Activated CD8-positive, alpha-beta memory T cell treated with anti-CD3 and anti-CD28 coated beads for 4 hours (primary cell): ENCODE results near the gene INO80B.
"Not testable (repeated sequence)": the region's sequence is repeated elsewhere in the genome, so short reads cannot be mapped to it uniquely, and the experiment has no call there.

Experiments used
- DNase-seq, 2 donors: peaks; one replicate each; pipeline ENCODE4 v3.0.0-alpha.2; 2020; ENCODE audit warnings: low read depth in 2 of 2

Gene INO80B

DNA sequence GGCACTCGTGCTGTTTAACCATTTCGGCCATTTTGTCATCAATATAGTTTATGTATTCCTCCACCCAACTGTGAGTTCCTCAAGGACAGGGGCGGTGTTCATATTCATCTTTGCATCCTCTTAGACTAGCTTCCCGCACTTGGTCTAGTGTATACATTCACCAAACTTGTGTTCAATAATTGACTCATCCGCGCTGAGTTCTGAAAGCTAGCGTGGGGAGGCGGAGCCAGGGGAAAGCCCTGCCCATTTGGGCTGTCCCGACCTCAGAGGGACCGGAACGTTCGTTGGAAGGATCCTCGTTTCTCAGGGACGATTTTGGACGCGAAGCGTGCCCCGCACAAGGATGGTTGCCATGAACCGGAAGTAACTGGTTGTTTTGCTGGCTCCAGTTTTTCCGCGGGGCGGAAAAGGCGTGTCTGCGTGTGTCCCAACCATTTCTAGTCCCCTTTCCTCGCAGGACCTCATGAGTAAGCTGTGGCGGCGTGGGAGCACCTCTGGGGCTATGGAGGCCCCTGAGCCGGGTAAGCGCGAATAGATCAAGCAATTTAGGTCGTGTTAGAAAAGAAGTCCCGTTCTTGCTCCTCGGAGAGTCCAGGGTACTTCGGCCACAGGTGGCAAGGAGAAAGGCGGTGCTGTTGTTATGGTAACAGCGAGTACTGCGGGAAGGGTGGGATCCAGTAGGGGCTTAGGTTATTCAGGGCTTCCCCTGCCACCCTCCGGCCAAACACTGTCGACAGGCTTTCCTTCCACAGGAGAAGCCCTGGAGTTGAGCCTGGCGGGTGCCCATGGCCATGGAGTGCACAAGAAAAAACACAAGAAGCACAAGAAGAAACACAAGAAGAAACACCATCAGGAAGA lies at the start of gene INO80B:
TSS of gene INO80B (plus strand) at position 434 of the 858 bp plus-strand sequence. CDS start at position 464, 30 bp downstream.
- DNase-seq: peak; percentile 96

DNA sequence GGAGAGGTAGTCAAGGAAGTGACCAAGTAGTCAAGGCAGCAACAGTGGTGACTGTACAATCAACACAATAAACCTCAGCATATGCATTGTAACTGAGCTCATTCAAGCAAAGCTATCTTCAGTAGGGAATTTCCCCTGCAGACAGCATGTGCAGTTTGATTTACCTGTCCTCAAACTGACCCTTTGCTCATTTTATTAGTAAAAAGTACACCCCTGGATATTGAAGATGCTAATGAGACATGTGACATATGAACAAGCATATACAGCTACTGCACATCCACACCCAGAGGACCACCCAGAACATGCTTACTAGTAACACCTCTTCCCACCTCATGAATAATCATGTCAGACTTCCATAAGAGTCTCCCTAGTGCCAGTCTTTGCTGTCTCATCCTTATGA lies 48.9 kb upstream of the INO80B start:
- DNase-seq: no peak

DNA sequence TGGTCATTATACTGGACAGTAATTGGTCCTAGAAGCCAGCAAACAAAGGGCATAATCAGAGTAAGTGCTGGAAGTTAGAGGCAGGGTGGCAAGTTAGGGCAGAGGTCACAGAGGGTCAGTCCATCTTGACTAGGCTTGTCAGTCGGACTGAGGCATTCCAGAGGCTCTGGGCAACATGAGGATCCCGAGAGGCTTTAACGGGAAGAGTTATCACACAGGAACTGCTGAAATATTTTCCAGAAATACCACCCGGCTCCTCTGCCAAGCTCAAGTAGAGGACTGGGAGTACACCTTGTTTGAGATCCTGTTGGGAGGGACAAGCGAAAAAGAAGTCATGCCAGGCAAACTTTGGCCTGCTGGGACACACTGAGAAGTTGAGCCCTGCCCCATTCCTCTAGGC lies 47.2 kb upstream of the INO80B start:
- DNase-seq: no peak

DNA sequence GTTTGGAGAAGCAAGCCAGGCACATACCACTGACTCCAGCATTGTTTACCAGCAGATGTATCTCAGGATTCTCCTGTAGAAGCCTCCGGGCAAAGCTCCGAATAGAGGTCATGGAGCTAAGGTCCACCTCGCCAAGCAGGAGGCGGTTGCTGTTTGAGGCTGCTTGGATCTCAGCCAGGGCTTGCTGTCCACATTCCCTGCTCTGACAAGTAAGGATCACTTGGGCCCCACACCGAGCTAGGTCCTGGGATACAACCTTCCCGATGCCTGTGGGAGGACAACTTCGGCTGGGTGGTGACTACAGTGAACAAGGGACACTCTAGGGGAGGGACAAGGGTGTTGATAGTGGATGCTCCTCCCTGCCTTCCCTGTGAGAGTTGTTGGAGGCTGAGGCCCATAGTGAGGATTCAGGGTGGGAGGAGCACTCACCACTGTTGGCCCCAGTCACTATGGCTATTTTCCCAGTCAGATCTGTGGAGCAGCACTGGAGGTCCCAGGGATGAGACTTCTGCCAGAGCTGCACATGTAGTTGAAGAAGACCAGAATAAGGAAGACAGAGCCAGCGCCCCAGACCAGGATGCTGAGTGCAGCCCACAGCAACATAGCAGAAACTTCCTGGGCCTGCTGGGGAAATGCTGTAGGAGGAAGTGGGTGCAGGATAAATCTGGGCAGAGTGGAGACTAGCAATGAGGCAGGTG lies 41.7 kb upstream of the INO80B start:
- DNase-seq: no peak

DNA sequence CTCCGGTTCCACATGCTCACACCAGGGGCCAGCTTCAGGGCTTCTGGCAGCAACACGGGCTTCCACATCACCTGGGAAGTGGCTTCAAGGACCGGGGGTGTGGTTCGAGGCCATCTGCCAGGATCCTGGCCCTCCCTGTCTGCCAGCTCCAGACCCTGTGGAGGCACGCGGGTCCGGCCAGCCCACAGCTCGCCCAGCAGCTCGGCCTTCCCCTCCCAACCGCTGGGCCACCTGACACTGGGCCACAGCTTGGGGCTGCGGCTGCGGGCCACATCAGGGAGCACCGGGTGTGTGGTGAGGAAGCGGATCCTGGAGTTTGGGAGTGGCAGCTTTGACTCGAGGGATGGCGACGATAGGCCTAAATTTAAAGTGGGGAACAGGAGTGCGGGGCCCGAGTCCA lies 40.4 kb upstream of the INO80B start:
- DNase-seq: no peak

DNA sequence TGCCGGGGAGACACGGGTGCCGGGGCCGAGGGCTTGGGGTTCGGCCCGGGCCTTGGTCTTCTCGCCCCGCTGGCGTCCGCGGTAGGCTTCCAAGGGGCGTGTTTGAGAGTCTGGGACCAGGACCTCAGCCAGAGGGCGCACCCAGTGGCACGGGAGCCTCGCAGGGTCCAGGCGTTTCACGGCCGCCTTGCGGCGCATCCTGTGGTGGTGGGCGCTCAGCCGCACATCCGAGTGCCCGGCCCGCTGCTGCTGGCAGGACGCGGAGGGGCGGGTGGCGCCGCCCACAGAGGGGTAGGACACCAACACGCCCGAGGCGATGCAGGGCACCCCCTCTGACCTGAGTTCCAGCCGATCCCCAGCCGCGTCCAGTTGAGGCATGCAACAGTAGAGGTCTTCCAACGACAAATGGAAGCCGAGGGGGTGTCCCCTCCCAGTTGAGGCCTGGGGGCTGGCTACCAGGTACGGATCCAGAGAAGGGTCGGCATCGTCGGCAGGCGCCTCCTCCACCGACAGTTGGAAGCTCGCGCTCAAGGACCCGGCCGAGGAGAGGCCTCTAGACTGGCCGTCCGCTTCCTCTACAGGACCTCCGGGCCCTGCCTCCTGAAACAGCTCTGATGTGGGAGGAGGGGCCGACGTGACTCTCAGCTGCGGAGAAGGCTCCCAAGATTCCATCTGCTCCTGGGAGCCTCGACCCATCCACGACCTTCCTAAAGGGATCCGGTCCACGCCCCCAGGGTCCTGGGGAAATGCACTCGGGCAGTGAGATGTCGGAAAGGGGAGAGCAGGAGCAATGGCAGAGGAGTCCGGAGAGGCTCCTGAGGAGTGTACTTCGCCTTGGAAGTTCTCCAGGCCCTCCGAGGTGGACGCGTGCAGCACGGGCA lies 39.8 kb upstream of the INO80B start:
- DNase-seq: no peak

DNA sequence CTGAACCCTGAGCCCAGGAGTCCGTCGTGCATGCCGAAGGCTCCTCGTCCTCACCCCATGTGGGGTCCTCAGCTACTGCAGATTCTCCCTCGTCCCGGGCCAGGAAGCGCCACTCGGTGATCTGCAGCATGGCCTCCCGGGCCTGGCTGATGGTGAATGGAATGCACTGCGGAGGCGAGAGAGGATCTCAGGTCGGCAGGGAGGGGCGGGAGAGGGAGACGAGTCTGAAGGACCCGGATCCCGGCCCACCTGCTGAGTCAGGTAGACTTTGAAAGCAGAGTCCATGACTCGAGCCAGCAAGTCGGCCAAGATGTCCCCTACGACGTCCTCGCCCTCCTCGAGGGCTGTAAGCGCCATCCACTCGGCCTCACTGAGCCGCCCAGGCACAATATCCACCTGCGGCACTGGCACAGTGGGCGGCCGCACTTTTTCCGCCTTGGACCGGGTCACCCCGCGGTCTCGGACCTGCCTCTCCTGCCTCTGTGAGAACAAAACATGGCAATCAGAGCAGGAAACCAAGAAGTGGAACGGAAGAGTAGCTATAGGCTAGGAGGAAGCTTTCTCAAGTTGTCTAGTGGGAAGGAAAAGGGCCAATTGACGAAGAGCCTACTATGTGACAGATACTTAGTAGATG lies 39.0 kb upstream of the INO80B start:
- no peak for DNase-seq

DNA sequence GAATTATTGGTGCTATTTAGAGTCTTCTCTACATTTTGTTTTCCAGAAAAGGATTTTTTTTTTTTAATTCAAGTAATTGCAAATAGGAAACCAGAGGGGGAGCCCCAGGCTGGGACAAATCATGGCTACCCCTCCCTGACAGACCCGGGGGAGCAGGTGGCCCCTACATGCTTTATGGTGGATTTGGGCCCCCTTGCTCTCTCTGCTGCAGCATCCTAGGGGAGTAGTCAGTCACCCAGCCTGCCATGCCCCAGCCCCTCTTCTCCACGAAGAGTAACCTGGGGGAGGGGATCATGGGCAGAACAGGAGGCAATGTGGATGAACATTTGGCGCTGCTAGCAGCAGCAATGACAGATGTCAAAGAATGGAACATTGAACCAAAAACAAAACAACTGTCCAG lies 38.1 kb upstream of the INO80B start:
- no peak for DNase-seq

DNA sequence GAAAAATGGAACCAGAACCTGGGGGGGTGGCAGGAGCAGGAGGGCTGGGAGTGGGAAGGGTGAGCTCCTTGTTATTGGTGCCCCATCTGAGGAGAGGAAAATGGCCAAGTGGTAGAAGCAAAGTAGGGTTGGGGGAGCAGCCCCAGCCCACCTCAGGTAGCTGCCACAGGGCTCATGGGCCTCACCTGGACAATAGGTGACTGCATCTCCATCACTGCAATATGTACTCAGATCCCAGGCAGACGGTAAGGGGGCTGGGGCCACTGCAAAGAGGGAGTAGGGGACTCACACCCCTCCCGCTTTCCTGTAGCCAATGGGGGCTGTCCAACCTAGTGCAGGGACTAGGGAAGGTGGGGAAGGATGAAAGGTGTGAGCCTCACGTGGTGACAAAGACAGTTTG lies 37.7 kb upstream of the INO80B start:
- DNase-seq: no peak

DNA sequence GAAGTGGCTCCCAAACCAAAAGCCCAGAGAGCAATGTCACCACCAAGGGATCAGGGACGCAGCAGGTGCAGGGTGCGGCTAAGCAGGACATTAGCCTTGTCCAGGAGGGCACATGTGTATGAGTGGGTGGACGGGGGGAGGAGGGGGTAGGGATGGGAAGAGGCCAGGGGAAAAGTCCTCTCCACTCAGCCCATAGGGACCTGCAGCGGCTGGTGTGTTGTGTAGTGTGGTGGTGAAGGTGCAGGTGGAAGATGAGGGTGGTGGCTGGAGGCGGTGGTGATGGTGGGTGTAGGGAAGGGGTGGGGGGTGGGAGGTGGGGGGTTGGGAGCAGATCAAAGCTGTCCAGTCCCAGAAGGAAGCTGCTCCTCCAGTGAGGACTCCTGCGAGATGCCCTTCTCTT lies 37.1 kb upstream of the INO80B start:
- DNase-seq: no peak

DNA sequence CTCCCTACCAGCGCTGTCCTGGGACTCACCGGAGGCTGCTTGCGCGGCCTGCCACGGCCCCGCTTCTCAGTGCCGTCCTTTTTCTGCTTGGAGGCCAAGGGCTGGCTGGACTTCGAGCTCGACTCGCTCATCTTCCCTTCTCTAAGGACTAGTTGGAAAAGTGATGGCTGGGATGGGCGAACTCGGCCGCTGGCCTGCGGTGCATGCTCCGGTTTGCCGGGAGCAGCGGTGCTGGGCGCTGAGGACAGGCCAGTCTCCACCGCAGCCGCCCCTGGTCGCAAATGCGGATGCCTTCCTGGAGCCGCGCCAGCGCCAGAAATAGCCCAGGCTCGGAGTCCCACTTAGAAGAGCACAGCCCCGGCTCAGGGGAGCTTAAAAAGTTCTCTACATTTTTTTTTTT lies 36.6 kb upstream of the INO80B start:
- DNase-seq: no peak

DNA sequence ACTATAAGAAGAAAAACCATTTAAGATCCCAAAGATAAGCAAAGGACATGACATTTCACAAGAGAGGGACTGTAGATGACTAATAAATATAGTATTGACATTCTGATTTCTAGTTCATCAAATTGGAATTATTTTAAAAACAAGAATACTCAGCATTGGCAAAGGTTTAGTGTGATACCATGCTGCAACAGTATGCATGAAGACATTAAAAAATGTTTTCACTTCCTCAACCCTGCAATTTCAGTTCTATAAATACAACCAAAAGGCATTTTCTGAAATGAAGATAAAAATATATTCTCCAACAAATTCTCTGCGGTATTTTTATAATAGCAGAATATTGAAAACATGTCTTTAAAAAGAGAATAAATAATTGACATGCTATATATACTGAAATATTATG lies 35.5 kb upstream of the INO80B start:
- no peak for DNase-seq

DNA sequence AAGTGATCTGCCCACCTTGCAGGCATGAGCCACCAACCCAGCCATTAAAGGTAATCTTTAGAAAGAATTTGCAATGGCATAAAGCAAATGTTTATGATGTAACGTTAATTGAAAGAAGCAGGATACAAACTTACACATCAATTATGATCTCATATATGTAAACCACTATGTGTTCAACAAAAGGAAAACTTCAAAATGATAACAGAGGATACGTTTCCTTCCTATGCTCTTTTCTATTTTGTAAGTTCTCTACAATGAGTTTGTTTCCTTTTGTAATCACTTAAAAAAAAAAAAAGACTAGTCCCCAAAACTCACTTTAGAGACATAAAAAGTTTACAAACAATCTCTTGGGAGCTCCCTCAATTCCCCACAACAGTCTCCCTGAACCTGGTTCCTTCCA lies 34.9 kb upstream of the INO80B start:
- no peak for DNase-seq

DNA sequence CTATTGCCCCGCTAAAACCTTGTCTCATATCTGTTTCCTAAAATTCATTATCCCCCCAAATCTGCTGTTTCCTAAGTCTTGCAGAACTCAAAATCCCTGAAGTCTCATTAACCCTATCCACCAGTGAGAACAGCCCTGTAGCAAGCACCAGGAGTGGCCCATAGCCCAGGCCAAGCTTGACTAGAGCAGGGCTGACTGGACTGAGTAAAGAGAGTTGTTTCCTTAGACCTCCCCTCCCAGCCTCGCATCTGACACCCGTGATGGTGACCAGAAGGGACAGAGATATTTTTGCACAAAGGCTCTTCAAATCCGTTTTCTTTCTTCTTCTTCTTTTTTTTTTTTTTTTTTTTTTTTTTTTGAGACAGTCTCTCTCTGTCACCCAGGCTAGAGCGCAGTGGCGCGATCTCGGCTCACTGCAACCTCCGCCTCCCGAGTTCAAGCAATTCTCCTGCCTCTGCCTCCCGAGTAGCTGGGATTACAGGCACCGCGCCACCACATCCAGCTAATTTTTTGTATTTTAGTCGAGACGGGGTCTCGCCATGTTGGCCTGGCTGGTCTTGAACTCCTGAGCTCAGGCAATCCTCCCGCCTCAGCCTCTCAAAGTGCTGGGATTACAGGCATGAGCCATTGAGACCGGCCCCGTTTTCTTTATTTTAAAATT lies 34.3 kb upstream of the INO80B start:
- not testable (repeated sequence) for DNase-seq

DNA sequence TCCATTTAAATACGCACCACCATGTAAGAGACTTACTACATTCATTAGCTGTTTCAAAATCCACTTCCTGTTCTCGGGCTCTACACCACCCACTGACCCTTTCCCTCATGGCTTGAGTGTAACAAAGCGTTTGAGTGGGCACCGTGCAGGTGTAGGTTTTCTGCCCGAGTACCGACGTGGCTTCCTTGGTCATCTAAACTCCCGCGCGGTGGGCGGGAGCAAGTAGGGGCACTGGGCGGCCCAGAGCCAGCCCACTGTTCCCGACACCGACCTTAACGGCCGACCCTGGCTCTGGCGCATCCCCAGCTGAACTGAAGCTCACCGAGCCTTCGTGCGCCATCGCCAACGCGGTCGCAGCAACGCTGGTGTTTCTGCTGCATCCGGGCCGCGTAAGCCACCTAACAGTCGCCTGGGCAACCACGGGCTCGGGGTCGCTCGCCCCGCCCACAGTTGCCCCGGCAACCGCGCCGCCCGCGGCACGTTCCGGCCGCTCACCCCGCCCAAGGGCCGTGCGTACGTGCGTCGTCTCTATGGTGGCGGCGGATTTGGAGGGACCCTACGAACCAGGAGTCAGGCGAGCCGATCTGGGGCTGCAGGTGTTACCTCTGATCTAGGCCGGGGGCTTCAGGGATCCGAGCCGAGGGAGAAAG lies 33.5 kb upstream of the INO80B start, which contains the start of the genes C2orf81 and WDR54:
TSS of gene C2orf81 (minus strand) at position 399 of the 650 bp plus-strand sequence. CDS start at position 340, 59 bp downstream.
TSS of gene WDR54 (plus strand) at position 510 of the 650 bp plus-strand sequence. CDS start 424 bp downstream, outside the sequence.
- DNase-seq: peak; percentile 84 to 86

DNA sequence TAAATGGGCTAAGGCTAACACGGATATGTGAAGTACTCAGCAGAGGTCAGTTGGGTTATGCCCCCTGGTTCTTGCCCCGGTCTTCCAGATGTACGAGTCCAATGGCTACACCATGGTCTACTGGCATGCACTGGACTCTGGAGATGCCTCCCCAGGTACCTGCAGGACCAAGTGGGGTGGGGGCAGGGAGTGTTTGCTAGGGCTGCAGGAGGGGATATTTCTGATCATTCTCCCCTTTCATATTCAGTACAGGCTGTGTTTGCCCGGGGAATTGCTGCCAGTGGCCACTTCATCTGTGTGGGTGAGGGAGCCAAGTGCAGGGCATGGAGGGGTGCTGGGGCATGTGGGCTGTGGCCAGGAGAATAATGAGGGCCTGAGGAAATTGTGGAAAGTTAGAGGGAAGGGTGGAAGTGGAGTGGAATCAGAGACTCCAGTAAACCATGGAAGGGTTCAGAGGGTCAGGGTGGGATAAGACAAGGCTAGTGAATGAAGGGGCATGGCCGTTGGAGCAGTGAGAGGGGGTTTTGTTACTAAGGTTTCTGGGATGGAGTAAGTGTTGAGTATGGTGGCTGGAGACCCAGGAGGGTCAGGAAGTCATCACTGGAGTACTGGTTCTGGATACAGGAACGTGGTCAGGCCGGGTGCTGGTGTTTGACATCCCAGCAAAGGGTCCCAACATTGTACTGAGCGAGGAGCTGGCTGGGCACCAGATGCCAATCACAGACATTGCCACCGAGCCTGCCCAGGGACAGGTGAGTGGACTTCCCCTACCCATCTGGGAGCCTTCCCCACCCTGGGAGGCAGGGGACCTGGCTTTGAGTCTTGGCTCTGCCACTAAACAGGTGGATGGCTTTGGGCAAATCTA lies 31.4 kb upstream of the INO80B start:
- DNase-seq: no peak

DNA sequence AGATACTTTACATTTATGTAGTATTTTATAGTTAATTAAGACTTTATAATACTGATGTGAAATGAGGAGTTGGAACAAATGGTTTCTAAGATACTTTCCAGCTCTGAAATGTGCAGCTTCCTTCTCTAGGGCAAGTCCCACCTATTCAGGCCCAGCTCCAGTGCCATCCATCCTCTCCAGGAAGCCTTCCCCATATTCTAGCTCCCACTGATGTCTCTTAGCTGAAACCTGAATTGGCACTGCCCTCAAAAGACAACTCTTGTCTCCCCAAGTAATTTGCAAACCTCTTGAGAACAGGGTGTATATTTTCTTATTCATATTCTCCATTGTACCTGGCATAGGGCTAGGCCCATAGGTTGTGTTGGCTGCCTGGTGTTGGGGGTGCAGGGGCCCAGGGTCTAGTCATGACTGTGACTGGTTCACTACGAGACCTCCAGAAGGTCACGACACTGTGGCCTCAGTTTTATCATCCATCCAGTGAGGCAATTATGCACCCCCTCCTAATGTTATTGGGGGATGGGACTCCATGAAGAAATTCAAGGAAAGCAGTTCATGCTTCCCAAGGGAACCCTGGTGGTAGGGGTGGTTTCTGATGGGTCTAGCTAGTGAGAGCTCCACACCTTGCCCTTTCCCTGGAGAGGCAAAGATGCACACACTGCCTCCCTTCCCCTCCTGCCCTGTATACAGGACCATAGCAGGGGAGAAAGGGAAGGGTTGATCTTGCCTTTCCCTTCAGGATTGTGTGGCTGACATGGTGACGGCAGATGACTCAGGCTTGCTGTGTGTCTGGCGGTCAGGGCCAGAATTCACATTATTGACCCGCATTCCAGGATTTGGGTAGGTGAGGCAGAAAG lies 30.5 kb upstream of the INO80B start:
- DNase-seq: no peak

DNA sequence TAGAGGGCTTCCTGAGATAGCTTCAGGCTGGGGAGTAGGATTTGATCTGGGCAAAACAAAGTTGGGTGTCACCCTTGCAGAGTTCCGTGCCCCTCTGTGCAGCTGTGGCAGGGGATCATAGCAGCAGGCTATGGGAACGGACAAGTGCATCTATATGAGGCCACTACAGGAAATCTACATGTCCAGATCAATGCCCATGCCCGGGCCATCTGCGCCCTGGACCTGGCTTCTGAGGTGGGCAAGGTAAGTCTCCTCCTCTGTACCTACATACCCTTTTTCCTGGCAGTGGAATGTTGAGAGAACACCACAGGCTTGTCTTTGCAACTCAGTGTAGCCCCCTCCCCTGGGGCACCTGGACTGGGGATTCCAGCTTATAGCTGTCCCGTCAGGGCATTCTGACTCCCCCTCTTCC lies 29.9 kb upstream of the INO80B start:
- no peak for DNase-seq
